CD8-positive, alpha-beta memory T cell (primary cell): Measurements from ENCODE around the gene FOXC2. TPM values are rescaled to one million over a fixed set of nuclear protein-coding genes. Genes with fewer than 3 reads are reported as not detected.

ENCODE experiments used
- CTCF ChIA-PET: fragments of 350-600 bp; sonication (Branson Sonifier 250); formaldehyde crosslinking; loops from one replicate; lab custom pipeline; 2021; ENCODE audit warnings: antibody characterized with exemption; lab: Charles Lee
- POLR2A ChIA-PET: fragments of 350-600 bp; sonication (Branson Sonifier 250); formaldehyde crosslinking; loops from one replicate; lab custom pipeline; 2021; ENCODE audit warnings: antibody characterized with exemption; lab: Charles Lee
- DNase-seq, 5 donors: peaks; one replicate each; pipeline versions ENCODE4 v3.0.0 to v3.0.0-alpha.2; 2020 to 2022; ENCODE audit warnings: mixed read lengths in 1 of 5
- H3K27ac ChIP-seq: one replicate; pipeline ENCODE4 v1.7.0; 2013; ENCODE audit warnings: low read depth, mild to moderate bottlenecking, low read length, moderate library complexity
- H3K27me3 ChIP-seq: 2 replicates; pipeline ENCODE4 v1.7.0; 2013; ENCODE audit warnings: low read length, mild to moderate bottlenecking; ENCODE audit not compliant: insufficient read depth, poor library complexity, severe bottlenecking
- H3K36me3 ChIP-seq: 2 replicates; pipeline ENCODE4 v1.7.0; 2013; ENCODE audit warnings: mild to moderate bottlenecking, low read length, moderate library complexity; ENCODE audit not compliant: insufficient read depth
- H3K4me1 ChIP-seq: 2 replicates; pipeline ENCODE4 v1.7.0; 2013; ENCODE audit warnings: mild to moderate bottlenecking, low read length, moderate library complexity; ENCODE audit not compliant: insufficient read depth
- H3K4me3 ChIP-seq: 2 replicates; pipeline ENCODE4 v1.7.0; 2013; ENCODE audit warnings: mild to moderate bottlenecking, low read length
- H3K9me3 ChIP-seq: 2 replicates; pipeline ENCODE4 v1.7.0; 2013; ENCODE audit warnings: mild to moderate bottlenecking, low read length
- H3K27ac Mint-ChIP-seq, 8 donors: one replicate each; pipeline ENCODE4 v1.8.0; 2020 to 2021; ENCODE audit warnings: mixed read lengths in 8 of 8, mild to moderate bottlenecking in 6 of 8, inconsistent platforms in 3 of 8, moderate library complexity in 3 of 8
- H3K27me3 Mint-ChIP-seq, 2 donors: one replicate each; pipeline ENCODE4 v1.8.0; 2020 to 2021; ENCODE audit warnings: mixed read lengths in 2 of 2, mild to moderate bottlenecking in 1 of 2, moderate library complexity in 1 of 2
- H3K36me3 Mint-ChIP-seq, 3 donors: one replicate each; pipeline ENCODE4 v1.8.0; 2020 to 2021; ENCODE audit warnings: mixed read lengths in 3 of 3, inconsistent platforms in 1 of 3, mild to moderate bottlenecking in 1 of 3
- H3K4me1 Mint-ChIP-seq, 3 donors: one replicate each; pipeline ENCODE4 v1.8.0; 2020 to 2021; ENCODE audit warnings: mixed read lengths in 3 of 3, inconsistent platforms in 1 of 3, mild to moderate bottlenecking in 1 of 3
- H3K4me3 Mint-ChIP-seq, 7 donors: one replicate each; pipeline ENCODE4 v1.8.0; 2020 to 2021; ENCODE audit warnings: mixed read lengths in 7 of 7, mild to moderate bottlenecking in 6 of 7, moderate library complexity in 4 of 7, inconsistent platforms in 2 of 7
- H3K9me3 Mint-ChIP-seq, 5 donors: one replicate each; pipeline ENCODE4 v1.8.0; 2020 to 2022; ENCODE audit warnings: mixed read lengths in 5 of 5, mild to moderate bottlenecking in 3 of 5, moderate library complexity in 2 of 5, inconsistent platforms in 1 of 5
- polyA plus RNA-seq: library from polyadenylated mRNA; unstranded; fragments of 300-500 nt; fragmentation: Illumina TruSeq; gene quantifications from one replicate; pipeline ENCODE4 v1.2.3, GENCODE V29; 2021
- total RNA-seq, 2 experiments: library from RNA; stranded (reverse); gene quantifications; one replicate each; pipeline ENCODE4 v1.2.3, GENCODE V29; 2021

Gene FOXC2
- total and polyA plus RNA-seq, 3 experiments from 2014 or later, result not detected

DNA sequence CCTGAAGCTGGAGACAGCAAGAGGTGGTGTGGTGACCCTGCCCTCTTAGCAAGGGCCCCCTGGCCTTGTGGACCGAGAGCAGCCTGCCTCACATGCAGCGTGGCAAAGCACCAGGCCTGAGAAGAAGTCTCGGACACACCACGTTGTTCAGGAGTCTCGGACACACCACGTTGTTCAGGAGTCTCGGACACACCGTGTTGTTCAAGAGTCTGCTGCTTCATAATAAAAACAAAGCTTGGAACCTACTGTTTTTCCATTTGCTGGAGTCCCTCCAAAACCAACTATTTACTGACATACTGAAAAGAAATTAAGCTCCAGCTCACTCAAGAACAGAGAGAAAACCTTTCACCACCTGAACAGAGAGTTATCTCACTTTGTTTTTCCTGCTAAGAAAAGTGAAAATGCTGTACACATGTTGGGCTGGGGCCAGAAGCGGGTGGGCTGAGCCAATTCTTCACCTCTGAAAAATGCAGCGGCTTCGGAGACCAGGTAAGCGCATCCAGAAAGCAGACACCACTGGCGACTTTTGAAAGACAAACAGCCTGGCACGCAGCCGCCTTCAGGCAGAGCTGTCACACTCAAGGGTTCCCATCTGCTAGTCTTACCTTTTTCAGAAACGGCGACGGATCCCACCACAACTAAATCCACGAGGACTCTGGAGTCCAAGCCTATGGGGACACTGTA, 20.5 kb upstream of the FOXC2 start:
- Histone ChIP-seq H3K27me3 (no peaks in the 10 kb centered on the region), H3K9me3 (no peaks in the 10 kb centered on the region), H3K36me3 (peaks cover 14% of the 10 kb centered on the region), H3K4me1 (no peaks in the 10 kb centered on the region), H3K27ac (no peak overlapping the region), H3K4me3 (no peak overlapping the region)
- H3K9me3 Mint-ChIP-seq, result no peaks in the 10 kb centered on the region
- DNase-seq, result no peak
- peaks cover 4 to 89% (median 20%) of the 10 kb centered on the region in 3 donors for H3K36me3 Mint-ChIP-seq
- H3K4me1 Mint-ChIP-seq, result peaks cover 0 to 3% (median 0%) of the 10 kb centered on the region in 3 donors
- H3K27ac Mint-ChIP-seq, result no peak overlapping the region
- no peak overlapping the region for H3K4me3 Mint-ChIP-seq
- H3K27me3 Mint-ChIP-seq, result no peaks in the 10 kb centered on the region
- CTCF ChIA-PET, result no interaction called here
- POLR2A ChIA-PET, result no interaction called here

DNA sequence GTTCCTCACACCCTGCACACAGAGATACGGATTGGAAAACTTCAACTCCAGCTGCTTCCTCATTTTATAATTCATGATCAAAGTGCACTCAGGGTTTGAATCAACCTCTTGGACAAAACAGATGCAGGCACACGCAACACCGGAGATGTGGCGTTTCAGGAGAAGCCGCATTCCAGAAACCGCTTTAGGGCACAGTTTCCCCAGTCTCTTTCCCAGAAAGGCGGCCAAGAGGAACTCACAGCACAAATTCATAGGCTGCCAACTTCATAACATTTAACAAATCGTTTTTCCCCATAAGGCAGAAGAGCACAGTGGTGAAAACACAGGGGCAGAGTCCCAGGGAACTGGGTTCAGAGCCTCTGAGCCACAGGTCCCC, 20.0 kb upstream of the FOXC2 start:
- Mint-ChIP-seq H3K27ac (no peak overlapping the region), H3K36me3 (peaks cover 4 to 89% (median 17%) of the 10 kb centered on the region in 3 donors), H3K4me3 (no peak overlapping the region), H3K27me3 (no peaks in the 10 kb centered on the region), H3K9me3 (no peaks in the 10 kb centered on the region), H3K4me1 (peaks cover 0 to 3% (median 0%) of the 10 kb centered on the region in 3 donors)
- H3K4me3 ChIP-seq, result no peak overlapping the region
- H3K9me3 ChIP-seq, result no peaks in the 10 kb centered on the region
- peaks cover 9% of the 10 kb centered on the region for H3K36me3 ChIP-seq
- ChIA-PET POLR2A (no interaction called here), CTCF (no interaction called here)
- H3K27me3 ChIP-seq, result no peaks in the 10 kb centered on the region
- no peak overlapping the region for H3K27ac ChIP-seq
- no peaks in the 10 kb centered on the region for H3K4me1 ChIP-seq
- DNase-seq, result no peak

- ChIA-PET POLR2A (no interaction called here), CTCF (no interaction called here)
- Mint-ChIP-seq H3K27ac (no peak overlapping the region), H3K4me1 (peaks cover 0 to 5% (median under 1%) of the 10 kb centered on the region in 3 donors), H3K27me3 (no peaks in the 10 kb centered on the region), H3K36me3 (peaks cover 4 to 86% (median 17%) of the 10 kb centered on the region in 3 donors), H3K9me3 (no peaks in the 10 kb centered on the region), H3K4me3 (no peak overlapping the region)
- H3K4me1 ChIP-seq, result no peaks in the 10 kb centered on the region
- H3K36me3 ChIP-seq, result peaks cover 2% of the 10 kb centered on the region
- H3K9me3 ChIP-seq, result no peaks in the 10 kb centered on the region
- H3K27ac ChIP-seq, result no peak overlapping the region
- DNase-seq, result no peak
- H3K4me3 ChIP-seq, result no peak overlapping the region
- no peaks in the 10 kb centered on the region for H3K27me3 ChIP-seq
These were observed 19.3 kb upstream of the FOXC2 start for GRCh38 chr16:86547286-86547685.

- no peaks in the 10 kb centered on the region for H3K9me3 ChIP-seq
- peak in 1 of 5 donors; percentile 12 for DNase-seq
- CTCF ChIA-PET, result interaction anchor here (2.0 kb wide), 1 partner anchor 15 kb away, joined by 7 read pairs; no protein-coding TSS in a partner anchor
- no peak overlapping the region for H3K4me3 ChIP-seq
- Mint-ChIP-seq H3K4me1 (peaks cover 11 to 18% (median 16%) of the 10 kb centered on the region in 3 donors), H3K27ac (no peak overlapping the region), H3K9me3 (no peaks in the 10 kb centered on the region), H3K36me3 (peaks cover 4 to 75% (median 16%) of the 10 kb centered on the region in 3 donors), H3K4me3 (no peak overlapping the region), H3K27me3 (peaks cover 0 to 2% of the 10 kb centered on the region in 2 donors)
- no peaks in the 10 kb centered on the region for H3K27me3 ChIP-seq
- peaks cover 3% of the 10 kb centered on the region for H3K4me1 ChIP-seq
- H3K27ac ChIP-seq, result no peak overlapping the region
- POLR2A ChIA-PET, result interaction anchor here (0.5 kb wide), 1 partner anchor 86 kb away, joined by 3 read pairs; no protein-coding TSS in a partner anchor
- no peaks in the 10 kb centered on the region for H3K36me3 ChIP-seq
These were observed 17.3 kb upstream of the FOXC2 start for GRCh38 chr16:86549076-86549892.

DNA sequence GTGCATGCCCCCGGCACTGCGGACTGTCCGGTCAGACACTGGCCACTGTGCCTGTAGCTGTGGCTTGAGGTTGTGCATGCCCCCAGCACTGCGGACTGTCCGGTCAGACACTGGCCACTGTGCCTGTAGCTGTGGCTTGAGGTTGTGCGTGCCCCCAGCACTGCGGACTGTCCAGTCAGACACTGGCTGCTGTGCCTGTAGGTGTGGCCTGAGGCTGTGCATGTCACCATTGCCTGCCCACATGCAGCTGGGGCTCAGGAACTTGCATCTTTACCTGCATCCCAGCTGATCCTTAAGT, 16.8 kb upstream of the FOXC2 start:
- H3K4me3 Mint-ChIP-seq, result no peak overlapping the region
- Histone ChIP-seq H3K4me3 (no peak overlapping the region), H3K27me3 (no peaks in the 10 kb centered on the region), H3K36me3 (no peaks in the 10 kb centered on the region), H3K4me1 (peaks cover 5% of the 10 kb centered on the region), H3K9me3 (no peaks in the 10 kb centered on the region), H3K27ac (no peak overlapping the region)
- ChIA-PET POLR2A (interaction anchor here (0.5 kb wide), 1 partner anchor 87 kb away, joined by 3 read pairs; no protein-coding TSS in a partner anchor), CTCF (interaction anchor here (2.0 kb wide), 1 partner anchor 15 kb away, joined by 7 read pairs; no protein-coding TSS in a partner anchor)
- H3K4me1 Mint-ChIP-seq, result peaks cover 15 to 24% (median 22%) of the 10 kb centered on the region in 3 donors
- peaks cover 0 to 2% of the 10 kb centered on the region in 2 donors for H3K27me3 Mint-ChIP-seq
- H3K36me3 Mint-ChIP-seq, result peaks cover 3 to 70% (median 13%) of the 10 kb centered on the region in 3 donors
- no peaks in the 10 kb centered on the region for H3K9me3 Mint-ChIP-seq
- peak in 1 of 5 donors; percentile 21 for DNase-seq
- H3K27ac Mint-ChIP-seq, result no peak overlapping the region

- ChIA-PET CTCF (interaction anchor here (2.0 kb wide), 1 partner anchor 14 kb away, joined by 7 read pairs; no protein-coding TSS in a partner anchor), POLR2A (interaction anchor here (0.5 kb wide), 1 partner anchor 87 kb away, joined by 3 read pairs; no protein-coding TSS in a partner anchor)
- no peaks in the 10 kb centered on the region for H3K36me3 ChIP-seq
These were observed 16.3 kb upstream of the FOXC2 start for GRCh38 chr16:86550281-86550680.

GRCh38 chr16:86553356-86553755, 13.3 kb upstream of the FOXC2 start:
- CTCF ChIA-PET, result no interaction called here
- Mint-ChIP-seq H3K4me1 (peaks cover 22 to 37% (median 35%) of the 10 kb centered on the region in 3 donors), H3K4me3 (peak overlapping the region in 4 of 7 donors; percentile 26 to 99 (median 88)), H3K36me3 (peaks cover 0 to 41% (median 5%) of the 10 kb centered on the region in 3 donors), H3K9me3 (no peaks in the 10 kb centered on the region), H3K27me3 (peaks cover 4 to 5% of the 10 kb centered on the region in 2 donors), H3K27ac (peak overlapping the region in 1 of 8 donors; percentile 91)
- Histone ChIP-seq H3K4me3 (no peak overlapping the region), H3K27ac (no peak overlapping the region), H3K36me3 (no peaks in the 10 kb centered on the region), H3K4me1 (peaks cover 13% of the 10 kb centered on the region), H3K27me3 (peaks cover 4% of the 10 kb centered on the region), H3K9me3 (no peaks in the 10 kb centered on the region)
- POLR2A ChIA-PET, result no interaction called here
- peak in 1 of 5 donors; percentile 42 for DNase-seq

More at GRCh38 chr16:86550281-86550680, 16.3 kb upstream of the FOXC2 start:
- no peaks in the 10 kb centered on the region for H3K9me3 ChIP-seq
- no peak overlapping the region for H3K4me3 ChIP-seq
- H3K27me3 ChIP-seq, result no peaks in the 10 kb centered on the region
- peaks cover 5% of the 10 kb centered on the region for H3K4me1 ChIP-seq
- DNase-seq, result peak in 1 of 5 donors; percentile 4
- Mint-ChIP-seq H3K27me3 (peaks cover 0 to 2% of the 10 kb centered on the region in 2 donors), H3K9me3 (no peaks in the 10 kb centered on the region), H3K4me1 (peaks cover 19 to 28% (median 26%) of the 10 kb centered on the region in 3 donors), H3K36me3 (peaks cover 0 to 70% (median 10%) of the 10 kb centered on the region in 3 donors), H3K27ac (peak overlapping the region in 1 of 8 donors; percentile 43), H3K4me3 (no peak overlapping the region)
- H3K27ac ChIP-seq, result no peak overlapping the region
